Loucy (cell line): ENCODE results near the gene UBE3C.

Experiments
- CTCF ChIP-seq: fragments of 200-600 bp; sonication (generic); conservative IDR thresholded peaks from 2 replicates; pipeline ENCODE4 v1.5.1; 2014; ENCODE audit warnings: mild to moderate bottlenecking, antibody characterized with exemption, low read length
- EZH2phosphoT487 ChIP-seq: fragments of 200-600 bp; IDR thresholded peaks from 2 replicates; pipeline ENCODE4 v1.6.1; 2018; ENCODE audit warnings: antibody characterized with exemption, mild to moderate bottlenecking, moderate library complexity, borderline replicate concordance

DNA sequence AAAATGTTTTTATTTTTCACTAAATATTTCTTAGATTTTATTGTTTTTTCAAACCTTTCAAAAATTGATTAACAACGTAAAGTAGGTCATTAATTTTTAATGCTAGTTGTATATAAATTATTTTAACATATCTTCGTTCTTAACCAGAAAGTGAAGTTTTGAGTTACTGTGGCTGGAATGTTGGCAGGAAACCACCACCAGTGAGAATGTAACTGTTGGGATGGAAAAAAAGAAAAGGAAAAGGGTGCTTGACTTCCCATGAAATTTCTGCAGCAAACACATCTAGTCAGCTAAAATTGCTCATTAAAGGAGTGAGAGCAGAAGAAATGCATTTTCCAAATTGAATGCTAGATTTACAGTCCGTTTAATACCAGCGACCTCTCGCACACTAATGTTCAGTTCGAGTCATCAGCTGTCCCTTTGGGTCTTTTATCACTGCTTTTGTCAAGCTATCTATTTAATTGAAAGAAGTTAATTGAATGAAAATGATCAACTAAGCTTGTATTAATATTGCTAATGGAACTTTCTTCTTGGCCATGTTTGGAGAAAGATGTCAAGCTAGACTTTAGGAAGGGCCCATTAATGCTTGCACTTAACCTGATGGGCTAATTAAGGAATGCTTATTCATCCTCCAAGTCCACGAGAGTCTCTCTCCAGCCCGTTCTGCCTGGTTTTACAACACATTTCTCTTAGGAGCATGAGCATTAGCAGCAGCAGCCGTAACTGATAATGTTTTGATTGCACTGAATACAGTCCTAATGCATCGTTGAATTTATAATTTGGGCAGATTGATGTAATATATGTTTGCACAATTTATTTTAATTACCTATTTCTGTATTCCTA, 70.1 kb downstream of the UBE3C start:
- TF ChIP-seq CTCF, result no peak
- no peak for TF ChIP-seq EZH2phosphoT487
